ENCODE results near the gene PKP3.
A peak's percentile ranks its signal among the peaks of the same experiment; 100 is the strongest.

Gene PKP3

DNA sequence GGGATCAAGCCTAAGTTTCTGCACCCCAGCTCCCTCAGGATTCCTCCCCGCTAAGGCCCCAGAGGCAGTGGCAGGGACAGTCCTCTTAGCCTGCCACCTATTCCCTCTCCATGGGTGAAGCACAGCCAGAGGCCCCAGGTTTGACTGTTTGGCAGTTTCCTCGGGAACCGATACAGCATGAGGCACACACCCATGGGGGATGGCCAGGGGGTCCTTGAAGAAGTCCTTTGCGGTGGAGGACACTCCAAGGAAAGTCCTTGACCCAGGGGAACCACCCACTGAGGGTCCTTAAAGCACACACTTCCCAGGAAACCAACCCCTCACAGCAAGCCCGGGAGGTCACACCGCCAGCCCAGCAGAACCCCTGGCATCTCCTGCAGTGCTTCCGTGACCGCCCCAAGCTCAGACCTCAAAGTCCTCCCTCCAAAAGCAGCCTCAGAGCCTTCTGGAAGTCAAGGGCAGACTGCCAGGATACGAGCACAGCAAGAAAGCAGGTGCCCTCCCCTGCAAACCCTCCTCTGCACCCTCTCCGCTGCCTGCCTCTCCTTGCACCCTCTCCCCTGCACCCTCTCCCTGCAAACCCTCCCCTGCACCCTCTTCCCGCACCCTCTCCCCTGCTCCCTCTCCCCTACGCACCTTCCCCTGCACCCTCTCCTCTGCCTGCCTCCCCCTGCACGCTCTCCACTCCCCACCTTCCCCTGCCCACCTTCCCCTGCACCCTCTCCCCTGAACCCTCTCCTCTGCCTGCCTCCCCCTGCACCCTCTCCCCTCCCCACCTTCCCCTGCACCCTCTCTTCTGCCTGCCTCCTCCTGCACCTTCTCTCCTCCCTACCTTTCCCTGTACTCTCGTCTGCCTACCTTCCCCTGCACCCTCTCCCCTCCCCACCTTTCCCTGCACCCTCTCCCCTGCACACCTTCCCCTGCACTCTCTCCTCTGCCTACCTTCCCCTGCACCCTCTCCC, 19.4 kb downstream of the PKP3 start:
- H3K4me3 ChIP-seq (ENCODE audit: control insufficient read depth, low read depth, low read length): no peak overlapping the region
- no peak for DNase-seq (ENCODE audit: low read depth)
- TF ChIP-seq CTCF (IDR thresholded peaks at IDR 0.05; ENCODE audit: control insufficient read depth, insufficient read depth, low read depth, low read length, missing control alignments): no peak

DNA sequence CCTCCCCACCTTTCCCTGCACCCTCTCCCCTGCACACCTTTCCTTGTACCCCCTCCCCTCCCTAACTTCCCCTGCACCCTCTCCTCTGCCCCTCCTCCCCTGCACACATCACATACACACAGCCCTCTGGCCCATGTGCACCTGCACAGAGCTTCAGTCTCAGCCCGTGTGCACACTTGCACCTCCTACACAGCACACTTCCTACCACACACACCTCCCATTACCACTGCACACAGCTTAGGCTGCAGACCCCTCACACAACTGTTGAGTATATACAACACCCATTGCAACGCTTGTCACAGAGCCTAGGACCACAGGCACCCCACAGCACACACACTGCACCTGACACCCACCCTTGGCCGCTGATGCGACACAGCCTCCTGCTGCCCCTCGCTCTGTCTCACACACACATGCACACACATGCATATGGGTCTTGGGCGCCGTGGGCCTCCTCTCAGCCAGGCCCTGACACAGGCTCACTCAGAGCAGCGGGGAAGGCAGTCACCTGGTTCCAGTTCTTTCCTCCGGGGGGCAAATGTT, 20.4 kb downstream of the PKP3 start:
- DNase-seq (ENCODE audit: low read depth): no peak
- H3K4me3 ChIP-seq (ENCODE audit: control insufficient read depth, low read depth, low read length): no peak overlapping the region
- TF ChIP-seq CTCF (IDR thresholded peaks at IDR 0.05; ENCODE audit: control insufficient read depth, insufficient read depth, low read depth, low read length, missing control alignments): no peak

- H3K4me3 ChIP-seq (ENCODE audit: control insufficient read depth, low read depth, low read length): no peak overlapping the region
These were observed 21.6 kb downstream of the PKP3 start for GRCh38 chr11:415640-416041.

DNA sequence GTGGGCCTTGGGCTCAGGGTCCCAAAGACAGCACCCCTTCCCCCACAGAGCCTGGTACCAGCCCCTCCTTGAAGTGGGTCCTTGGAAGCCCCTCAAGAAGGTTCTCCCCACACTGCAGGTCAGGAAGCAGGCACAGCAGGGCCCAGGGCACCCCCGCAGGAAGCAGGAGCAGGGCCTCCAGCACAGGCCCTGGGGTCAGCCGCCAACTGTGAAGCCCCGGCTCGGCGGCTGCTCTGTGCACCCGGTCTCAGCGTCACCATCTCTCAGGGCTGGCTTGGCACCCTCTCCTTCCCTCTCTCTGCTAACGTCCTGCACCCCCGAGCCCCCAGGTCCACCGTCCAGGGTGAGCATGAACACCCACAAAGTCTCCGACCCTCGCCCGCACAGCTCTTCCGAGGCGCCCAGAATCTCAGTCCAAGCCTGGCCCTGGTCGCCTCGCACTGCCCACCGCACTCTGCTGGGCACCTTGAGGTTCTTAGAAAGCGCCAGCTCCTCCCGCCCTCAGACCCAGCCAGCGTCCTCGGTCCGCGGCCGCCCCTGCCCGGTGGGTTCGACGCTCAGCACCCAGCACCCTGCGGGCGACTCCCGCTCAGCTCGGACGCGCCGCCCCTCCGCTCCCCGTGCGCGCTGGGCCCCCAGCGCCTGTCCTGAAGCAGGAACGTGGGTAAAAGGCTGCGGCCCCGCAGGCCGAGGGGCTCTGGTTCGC, 22.2 kb downstream of the PKP3 start:
- H3K4me3 ChIP-seq (ENCODE audit: control insufficient read depth, low read depth, low read length): peak overlapping the region; percentile 57
- no peak for TF ChIP-seq CTCF (IDR thresholded peaks at IDR 0.05; ENCODE audit: control insufficient read depth, insufficient read depth, low read depth, low read length, missing control alignments)
- no peak for DNase-seq (ENCODE audit: low read depth)

More at GRCh38 chr11:415640-416041, 21.6 kb downstream of the PKP3 start:
- TF ChIP-seq CTCF (IDR thresholded peaks at IDR 0.05; ENCODE audit: control insufficient read depth, insufficient read depth, low read depth, low read length, missing control alignments): no peak
- DNase-seq (ENCODE audit: low read depth): no peak

DNA sequence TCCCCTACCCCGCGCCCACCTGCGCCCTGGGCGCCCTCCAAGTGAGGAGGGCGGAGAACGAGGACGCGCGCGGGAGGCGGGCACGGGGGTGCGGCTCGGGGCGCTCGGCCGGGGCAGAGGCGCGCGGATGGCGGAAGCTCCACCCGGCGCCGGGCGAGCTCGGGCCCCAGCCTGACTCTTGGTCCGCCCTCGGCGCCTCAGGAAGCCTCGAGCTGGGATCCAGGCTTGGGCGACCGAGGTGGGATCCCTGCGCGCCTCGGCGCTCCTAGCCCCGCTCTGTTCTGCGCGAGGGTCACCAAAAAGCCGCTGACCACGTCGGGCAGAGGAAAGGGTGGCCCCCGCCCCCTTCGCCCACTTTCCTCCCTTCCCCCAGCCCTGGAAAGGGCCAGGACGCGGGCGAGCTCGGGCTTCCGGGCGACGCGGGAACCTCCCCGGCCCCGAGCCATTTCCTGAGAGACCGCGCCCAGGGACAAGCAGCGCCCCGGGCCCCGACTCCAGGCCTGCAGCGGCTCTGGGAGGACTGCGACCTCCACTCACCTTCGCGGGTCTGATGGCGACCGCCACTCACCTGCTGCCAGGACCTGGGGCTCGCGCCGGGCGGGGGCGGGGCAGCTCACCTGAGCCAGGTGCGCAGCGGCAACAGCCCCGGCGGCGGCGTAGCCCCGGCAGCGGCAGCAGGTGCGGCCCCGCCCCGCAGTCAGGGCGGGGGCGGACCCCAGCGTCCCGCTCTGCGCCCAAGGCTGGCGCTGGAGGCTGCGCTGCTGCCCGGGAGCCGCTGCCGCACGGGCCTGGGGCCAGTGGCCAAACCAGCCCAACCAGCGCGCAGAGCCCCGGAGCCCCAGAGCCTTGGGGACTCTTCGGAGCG, 23.0 kb downstream of the PKP3 start:
- peak overlapping the region; percentile 57 for H3K4me3 ChIP-seq (ENCODE audit: control insufficient read depth, low read depth, low read length)
- no peak for TF ChIP-seq CTCF (IDR thresholded peaks at IDR 0.05; ENCODE audit: control insufficient read depth, insufficient read depth, low read depth, low read length, missing control alignments)
- DNase-seq (ENCODE audit: low read depth): no peak
